ENCODE measurements around the gene BTBD16.

DNA sequence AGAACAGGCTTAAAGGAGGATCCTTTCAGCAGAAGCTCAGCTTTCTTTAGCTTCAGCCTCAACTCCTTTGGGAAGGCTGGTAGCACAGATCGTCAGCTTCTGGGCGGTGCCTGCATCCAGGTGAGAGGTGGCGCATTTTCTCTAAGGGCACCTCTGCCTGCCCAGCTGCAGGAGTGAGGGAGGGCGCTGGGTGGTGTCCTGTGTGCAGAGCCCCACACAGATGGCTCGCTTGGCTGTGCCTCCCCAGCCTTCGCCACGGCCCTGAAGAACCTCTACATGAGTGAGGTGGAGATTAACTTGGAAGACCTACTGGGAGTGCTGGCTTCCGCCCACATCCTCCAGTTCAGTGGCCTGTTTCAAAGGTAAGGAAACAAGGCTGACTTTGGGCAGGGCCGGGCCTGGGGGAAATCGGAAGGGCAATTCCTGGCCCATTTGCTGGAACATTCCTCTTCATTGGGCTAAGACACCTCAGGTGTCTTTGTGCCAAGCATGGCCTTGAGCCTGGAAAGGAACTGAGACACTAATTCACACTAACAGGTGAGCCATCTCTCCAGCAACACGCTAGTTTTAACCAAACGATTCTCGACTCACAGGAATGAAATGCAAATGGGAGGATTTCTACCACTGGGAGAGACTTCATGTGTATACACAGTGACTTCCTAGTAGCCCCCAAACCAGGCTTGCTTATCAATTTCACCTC, 19.9 kb downstream of the BTBD16 start:
- TF ChIP-seq, protein P1, sequence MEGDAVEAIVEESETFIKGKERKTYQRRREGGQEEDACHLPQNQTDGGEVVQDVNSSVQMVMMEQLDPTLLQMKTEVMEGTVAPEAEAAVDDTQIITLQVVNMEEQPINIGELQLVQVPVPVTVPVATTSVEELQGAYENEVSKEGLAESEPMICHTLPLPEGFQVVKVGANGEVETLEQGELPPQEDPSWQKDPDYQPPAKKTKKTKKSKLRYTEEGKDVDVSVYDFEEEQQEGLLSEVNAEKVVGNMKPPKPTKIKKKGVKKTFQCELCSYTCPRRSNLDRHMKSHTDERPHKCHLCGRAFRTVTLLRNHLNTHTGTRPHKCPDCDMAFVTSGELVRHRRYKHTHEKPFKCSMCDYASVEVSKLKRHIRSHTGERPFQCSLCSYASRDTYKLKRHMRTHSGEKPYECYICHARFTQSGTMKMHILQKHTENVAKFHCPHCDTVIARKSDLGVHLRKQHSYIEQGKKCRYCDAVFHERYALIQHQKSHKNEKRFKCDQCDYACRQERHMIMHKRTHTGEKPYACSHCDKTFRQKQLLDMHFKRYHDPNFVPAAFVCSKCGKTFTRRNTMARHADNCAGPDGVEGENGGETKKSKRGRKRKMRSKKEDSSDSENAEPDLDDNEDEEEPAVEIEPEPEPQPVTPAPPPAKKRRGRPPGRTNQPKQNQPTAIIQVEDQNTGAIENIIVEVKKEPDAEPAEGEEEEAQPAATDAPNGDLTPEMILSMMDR (IDR thresholded peaks at IDR 0.05): no peak
- TF ChIP-seq POLR2A (IDR thresholded peaks at IDR 0.05) (no peak), EP300 (IDR thresholded peaks at IDR 0.05) (no peak)

All from tibial nerve (tissue), 4 donors.